COLO668 (cell line): ENCODE results near the gene SMAD6.
"Not testable (repeated sequence)": the region's sequence is repeated elsewhere in the genome, so short reads cannot be mapped to it uniquely, and the experiment has no call there.

Source experiments
- DNase-seq: peaks from one replicate; lab custom pipeline; 2025; ENCODE audit not compliant: unreplicated experiment; lab: John Stamatoyannopoulos, UW

The SMAD6 gene

GRCh38 chr15:66755298-66756068 lies 53.4 kb downstream of the SMAD6 start:
- no peak for DNase-seq

DNA sequence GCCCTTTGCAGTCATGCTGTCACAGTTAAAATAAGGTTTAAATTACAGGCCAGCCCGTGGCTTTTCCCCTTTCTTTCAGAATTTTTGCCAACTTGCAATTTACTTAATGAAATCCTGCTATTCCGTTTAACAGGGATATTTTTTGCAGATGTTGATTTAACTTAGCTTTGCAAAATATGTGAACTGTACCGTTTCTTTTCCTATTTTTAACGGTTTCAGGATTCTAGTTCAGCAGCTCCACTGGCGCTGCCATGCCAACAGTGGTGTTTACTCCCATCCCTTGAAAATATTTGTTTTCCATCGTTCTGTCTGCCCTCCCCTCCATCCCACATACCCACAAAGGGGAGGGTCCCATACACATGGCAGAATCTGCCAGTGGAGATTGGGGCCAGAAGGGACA lies 54.3 kb downstream of the SMAD6 start:
- no peak for DNase-seq

GRCh38 chr15:66757030-66757429 lies 55.0 kb downstream of the SMAD6 start:
- DNase-seq: no peak

DNA sequence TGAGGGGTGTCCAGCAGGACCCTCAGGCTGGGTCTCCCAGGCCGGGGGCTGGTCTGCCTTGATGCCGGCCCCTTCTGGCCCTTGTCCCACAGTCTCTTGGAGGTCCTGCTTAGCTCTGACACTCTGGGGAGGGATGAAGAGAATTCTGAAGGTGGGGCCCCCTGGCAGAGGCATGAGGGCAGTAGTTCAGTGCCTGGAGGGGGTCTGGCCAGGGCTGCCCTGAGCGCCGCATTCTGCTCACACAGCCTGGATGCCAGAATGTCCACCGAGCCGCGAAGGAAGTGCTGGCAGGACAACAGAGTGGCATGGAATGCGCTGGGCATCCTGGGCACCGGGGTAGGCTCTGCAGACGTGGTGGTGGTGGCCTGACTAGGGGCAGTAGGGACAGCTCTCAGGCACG lies 55.5 kb downstream of the SMAD6 start:
- DNase-seq: no peak

- DNase-seq: not testable (repeated sequence)
These were observed 56.2 kb downstream of the SMAD6 start for GRCh38 chr15:66758217-66758616.

DNA sequence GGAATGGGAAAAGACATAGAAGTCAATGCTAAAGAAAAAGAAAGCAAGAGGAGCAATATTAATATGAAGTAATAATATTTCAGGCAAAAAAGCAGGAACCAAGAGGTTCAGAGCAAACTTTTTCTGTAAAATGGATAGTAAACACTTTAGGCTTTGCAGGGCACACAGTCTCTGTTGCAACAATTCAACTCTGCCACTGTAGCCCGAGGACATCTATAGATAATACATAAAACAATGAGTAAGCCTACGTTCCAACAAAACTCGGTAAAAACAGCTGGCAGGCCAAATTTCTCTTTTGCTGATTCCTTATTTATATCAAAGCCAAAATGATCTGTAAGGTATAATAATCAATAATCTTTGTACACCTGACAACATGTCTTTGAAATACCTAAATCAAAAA lies 56.8 kb downstream of the SMAD6 start:
- DNase-seq: no peak

DNA sequence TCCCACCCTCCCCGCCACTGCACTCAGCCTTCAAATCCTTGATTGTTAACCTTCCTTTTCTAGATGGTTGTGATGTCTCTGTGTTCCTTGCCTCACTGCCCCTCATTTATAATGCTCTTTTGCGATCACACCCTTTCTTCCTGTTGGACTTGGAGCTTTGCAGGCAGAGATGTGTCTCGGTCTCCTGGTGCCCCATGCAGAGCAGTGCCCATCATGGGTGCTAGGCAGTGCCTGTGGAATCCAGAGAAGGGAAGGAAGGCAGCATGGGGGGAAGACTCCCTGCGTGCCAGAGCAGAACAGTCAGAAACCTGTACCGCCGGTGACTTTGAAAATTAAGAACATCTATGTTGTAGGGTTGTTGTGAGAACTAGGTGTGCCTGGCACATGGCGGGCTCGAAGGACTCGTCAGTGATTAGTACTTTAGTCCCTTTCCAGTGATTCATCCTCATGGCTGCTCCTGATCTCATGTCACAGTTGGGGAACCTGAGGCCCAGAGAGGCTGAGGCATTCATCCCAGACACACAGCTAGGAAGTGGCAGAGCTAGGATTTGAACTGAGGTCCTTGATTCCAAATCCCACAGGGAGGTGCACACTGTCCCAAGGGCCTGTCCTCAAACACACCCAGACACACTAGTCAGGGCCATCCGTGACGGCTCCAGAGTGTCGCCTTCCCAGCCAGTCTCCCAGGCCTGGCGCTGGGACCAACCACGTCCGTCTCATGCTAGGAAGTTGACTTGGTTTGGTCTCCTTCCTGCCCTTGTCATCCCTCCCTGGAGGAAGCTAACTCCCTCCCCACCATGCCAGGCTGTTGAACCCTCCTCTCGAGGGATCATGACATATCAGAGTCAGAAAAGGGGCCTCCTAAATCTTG lies 58.3 kb downstream of the SMAD6 start:
- DNase-seq: no peak

- DNase-seq: no peak
These were observed 59.1 kb downstream of the SMAD6 start for GRCh38 chr15:66760968-66761725.

DNA sequence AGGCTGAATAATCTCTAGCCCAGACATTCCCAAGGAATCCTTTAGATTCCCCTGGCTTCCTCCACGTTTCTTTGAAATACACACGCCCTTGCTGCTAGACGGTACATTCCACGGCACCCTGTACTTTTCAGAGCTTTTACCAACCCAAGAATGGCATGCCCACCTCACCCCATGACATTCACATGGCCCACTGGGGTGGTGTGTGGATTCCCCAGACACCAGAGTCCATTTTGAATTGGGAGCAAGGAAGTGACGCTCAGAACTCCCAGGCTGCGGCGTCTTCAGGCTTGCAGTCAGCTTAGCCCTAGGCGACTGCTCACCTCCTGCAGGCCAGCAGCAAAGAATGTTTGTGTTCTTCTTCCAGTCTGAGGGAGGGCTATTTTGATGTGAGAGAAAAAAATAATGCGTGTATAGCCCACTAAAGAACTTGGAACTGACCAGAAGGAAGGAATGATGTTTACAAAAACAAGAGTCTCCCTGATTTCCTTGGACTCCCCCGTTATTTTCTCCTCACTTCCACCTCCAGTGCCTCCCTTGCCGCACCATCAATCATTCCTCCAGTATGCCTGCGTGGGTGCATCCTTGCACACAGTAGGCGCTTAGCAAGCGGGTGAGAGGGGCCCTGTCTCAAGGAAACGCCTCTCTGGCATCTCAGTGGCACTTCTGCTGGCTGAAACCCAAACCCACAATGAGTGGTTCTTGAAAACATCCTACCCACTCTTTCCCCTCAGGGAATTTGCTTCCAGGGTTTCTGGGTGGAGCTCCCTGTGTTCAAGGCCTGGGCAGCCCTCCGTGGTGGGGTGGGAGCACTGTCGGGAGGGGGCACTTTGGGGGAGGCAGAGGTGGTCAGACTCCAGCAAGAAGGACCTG lies 59.9 kb downstream of the SMAD6 start:
- no peak for DNase-seq

- DNase-seq: no peak
These were observed 61.4 kb downstream of the SMAD6 start for GRCh38 chr15:66763186-66764071.

DNA sequence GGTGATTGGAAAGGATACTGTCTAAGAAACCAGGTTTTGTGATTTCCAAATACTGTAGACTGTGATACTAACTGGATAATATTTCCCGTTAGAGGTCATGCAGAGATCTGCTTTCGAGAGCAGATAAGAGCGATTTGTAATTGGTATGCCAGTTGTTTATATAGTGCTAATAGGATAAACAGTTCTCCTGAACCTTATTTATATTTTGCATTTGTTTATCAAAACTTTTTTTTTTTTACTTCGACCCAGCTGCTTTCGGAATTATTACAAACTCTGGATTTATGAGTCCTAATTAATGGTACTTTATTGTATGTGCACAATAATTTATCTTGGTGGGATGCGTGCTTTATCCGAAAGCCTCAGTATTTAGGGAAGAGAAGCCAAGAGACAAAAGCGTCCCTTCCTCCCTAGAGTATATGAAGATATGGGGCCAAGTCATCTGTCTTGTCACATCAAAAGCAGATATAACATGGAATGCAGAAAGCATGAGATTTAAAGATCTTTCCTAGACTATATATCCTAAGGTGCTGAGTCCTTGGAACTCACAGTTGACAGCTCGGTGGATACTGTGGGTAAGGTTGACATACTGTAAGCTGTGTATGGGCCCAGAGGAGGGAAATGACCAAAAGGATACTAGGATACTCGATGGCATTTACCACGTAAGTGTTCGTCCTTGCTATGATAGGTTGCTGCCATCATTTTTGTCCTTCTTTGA lies 62.2 kb downstream of the SMAD6 start:
- no peak for DNase-seq

- no peak for DNase-seq
These were observed 63.6 kb downstream of the SMAD6 start for GRCh38 chr15:66765478-66766281.

DNA sequence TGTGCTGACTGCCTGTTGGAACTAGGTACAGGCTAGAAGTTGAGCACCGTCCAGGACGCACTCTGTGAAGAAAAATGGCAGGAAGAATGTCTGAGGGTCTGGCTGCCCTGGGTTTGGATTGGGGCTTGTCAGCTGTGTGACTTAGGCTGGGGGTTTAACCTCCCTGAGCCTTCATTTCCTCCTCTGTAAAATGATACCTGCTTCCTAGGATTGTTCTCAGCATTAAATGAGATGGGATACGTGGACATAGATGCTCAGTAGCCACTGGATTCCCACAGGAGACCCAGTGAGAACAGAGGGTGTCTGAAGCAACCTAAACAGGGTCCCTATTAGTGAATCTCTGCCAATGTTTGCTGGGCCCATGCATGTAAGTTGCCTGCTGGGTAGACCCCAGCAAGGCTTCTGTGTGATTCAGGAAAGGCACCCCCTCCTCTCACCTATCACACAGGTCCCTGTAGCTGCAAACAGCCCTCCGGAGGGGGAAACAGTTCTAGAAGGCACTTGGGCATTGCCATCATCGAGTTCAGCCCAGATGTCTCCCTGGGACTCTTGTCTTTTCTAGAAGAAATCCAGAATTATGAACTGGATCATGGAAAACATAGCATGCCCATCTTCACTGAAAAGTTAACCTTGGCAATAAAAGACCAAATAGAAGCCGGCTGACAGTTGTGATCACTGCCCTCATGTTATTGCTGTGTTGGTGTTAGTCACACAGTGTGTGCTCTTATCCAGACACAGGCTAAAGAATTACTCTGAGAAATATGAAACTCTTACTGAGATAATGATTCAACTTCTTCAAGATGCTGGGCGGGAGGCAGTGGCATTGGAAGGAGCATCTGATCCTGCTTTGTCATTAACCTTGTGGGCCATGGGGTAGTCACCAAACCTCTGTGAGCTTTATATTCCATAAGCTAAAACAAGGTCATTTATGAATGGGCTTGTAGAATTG lies 64.5 kb downstream of the SMAD6 start:
- DNase-seq: no peak

DNA sequence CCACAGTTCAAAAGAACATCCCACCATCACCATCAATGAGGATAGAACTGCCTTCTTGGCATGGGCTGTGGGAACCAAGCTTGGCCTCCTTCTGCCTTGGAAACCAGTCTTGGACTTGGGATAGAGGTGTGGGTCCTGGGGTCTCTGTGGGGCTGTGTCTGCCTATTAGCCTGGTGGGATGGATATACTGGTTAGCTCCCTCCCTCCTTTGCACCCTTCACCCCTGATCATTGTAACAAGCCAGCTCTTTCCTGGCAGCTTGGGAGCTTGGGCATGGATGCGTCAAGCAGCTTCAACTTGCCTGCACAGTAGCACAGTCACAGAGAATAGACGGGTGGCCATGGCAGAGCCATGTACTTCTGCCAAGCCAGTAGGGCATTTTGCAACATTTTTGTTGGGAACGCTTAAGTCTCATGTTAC lies 65.2 kb downstream of the SMAD6 start:
- no peak for DNase-seq

DNA sequence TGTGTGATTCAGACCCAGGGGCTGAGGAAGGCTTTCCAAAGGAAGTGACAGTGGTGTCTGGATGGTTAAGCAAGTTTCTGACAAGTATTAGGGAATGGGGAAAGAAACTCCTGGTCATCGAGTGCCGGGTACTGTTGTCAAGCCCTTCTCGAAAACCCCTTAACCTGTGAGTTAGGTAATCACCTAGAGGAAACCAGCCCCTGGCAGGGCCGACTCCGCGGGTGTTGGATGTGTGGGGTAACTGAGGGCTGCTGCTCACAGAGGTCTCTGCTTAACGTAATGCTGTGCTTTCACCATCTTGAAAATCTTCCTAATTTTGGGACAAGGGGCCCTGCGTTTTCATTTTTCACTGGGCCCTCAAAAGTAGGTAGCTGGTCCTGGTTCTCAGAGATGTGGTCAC lies 67.0 kb downstream of the SMAD6 start:
- no peak for DNase-seq

GRCh38 chr15:66770518-66771350 lies 68.7 kb downstream of the SMAD6 start:
- DNase-seq: no peak
